Right lung (tissue), 5 donors: ENCODE results near the gene SLC45A2. TPM values are rescaled to one million over a fixed set of nuclear protein-coding genes. Genes with fewer than 3 reads are reported as not detected.
A peak's percentile ranks its signal among the peaks of the same experiment; 100 is the strongest.
"Not testable (repeated sequence)": the region's sequence is repeated elsewhere in the genome, so short reads cannot be mapped to it uniquely, and the experiment has no call there.

ENCODE experiments used
- DNase-seq, 2 donors: peaks; one replicate each; pipeline ENCODE4 v3.0.0-alpha.2; 2013
- polyA plus RNA-seq, 5 donors: library from polyadenylated mRNA; unstranded; fragments of 120-200 nt; gene quantifications; one replicate each; pipeline versions ENCODE4 v1.2.1 to v1.2.3, GENCODE V29; 2013; ENCODE audit warnings: inconsistent platforms in 1 of 5, low replicate concordance in 1 of 5; ENCODE audit not compliant: insufficient read length in 5 of 5, insufficient read depth in 1 of 5

The SLC45A2 gene
- polyA plus RNA-seq, 5 donors: 0.10 to 0.28 (median 0.15) TPM; not detected in 1

GRCh38 chr5:33929925-33930690 is 54.4 kb downstream of the SLC45A2 start:
- no peak for DNase-seq

DNA sequence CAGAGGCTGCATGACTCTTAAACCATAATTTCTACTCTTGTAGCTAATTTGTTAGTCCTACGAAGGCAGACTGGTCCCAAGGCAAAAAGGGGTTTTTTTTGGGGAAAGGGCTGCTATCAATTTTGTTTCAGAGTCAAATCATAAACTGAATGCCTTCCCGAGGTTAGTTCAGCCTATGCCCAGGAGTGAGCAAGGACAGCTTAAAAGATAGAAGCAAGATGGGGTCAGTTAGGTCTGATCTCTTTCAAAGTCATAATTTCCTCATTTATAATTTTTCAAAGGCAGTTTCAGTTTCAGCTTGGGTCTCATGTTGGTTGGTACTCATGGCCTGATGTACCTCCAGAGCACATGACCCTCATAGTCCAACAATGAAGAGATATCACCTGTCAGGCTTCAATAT is 56.2 kb downstream of the SLC45A2 start:
- no peak for DNase-seq

GRCh38 chr5:33927685-33928084 is 56.8 kb downstream of the SLC45A2 start:
- DNase-seq: no peak

DNA sequence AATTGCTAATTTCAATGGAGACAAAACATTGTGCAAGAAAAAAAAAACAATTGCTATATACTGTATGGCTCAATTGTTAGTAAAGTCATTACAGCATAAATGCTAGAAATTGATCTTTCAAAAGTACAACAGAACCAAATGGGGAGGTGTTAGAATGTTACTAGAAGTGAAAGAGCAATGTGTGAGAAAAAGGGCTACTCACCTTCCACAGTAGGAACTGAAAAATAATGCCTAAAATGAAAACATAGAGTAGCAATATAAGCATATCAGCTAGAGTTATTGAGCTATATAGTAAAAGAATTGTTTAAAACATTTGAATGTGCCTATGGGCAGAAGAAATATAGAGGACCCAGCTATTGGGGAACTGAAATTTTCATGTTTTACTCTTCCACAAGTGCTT is 59.2 kb downstream of the SLC45A2 start:
- DNase-seq: no peak

GRCh38 chr5:33921002-33921401 is 63.5 kb downstream of the SLC45A2 start:
- no peak for DNase-seq

- not testable (repeated sequence) for DNase-seq
Measured at GRCh38 chr5:33914844-33915243, 69.6 kb downstream of the SLC45A2 start.

- not testable (repeated sequence) for DNase-seq
Measured at GRCh38 chr5:33906248-33906647, 78.2 kb downstream of the SLC45A2 start.

- no peak for DNase-seq
Measured at GRCh38 chr5:33905381-33905780, 79.1 kb downstream of the SLC45A2 start.

- DNase-seq: no peak
Measured at GRCh38 chr5:33903118-33903517, 81.4 kb downstream of the SLC45A2 start.

GRCh38 chr5:33901156-33901555 is 83.3 kb downstream of the SLC45A2 start:
- peak in 1 of 2 donors; percentile 49 for DNase-seq

Other genes with a start within 250 kb of the SLC45A2 start
- gene ADAMTS12, start 92.7 kb downstream of the SLC45A2 start, polyA plus RNA-seq: 10 to 100 TPM; 36.3 to 57.8 (median 55.2) TPM
- gene RXFP3, start 48.3 kb downstream of the SLC45A2 start, polyA plus RNA-seq: under 1 TPM in 2 of 5 donors, not detected in 3; 0.09 TPM
- gene AMACR, start 23.4 kb upstream of the SLC45A2 start, polyA plus RNA-seq: 10 to 100 TPM; 10.8 to 17.8 (median 11.8) TPM
- 10 to 100 TPM; 20.7 to 27.7 (median 22.2) TPM for gene C1QTNF3, start 58.5 kb upstream of the SLC45A2 start, polyA plus RNA-seq